ENCODE results near the gene CSAD.

- TF ChIP-seq CTCF (IDR thresholded peaks at IDR 0.05; ENCODE audit: insufficient read depth, low read length, poor library complexity, severe bottlenecking) (no peak), EZH2phosphoT487 (conservative IDR thresholded peaks at IDR 0.05; ENCODE audit: low read length) (no peak)
Measured at GRCh38 chr12:53220694-53221202, 40.0 kb upstream of the CSAD start.
